AG04449 (cell line): Measurements from ENCODE around the gene SEC61B.
"Not testable (repeated sequence)": the region's sequence is repeated elsewhere in the genome, so short reads cannot be mapped to it uniquely, and the experiment has no call there.

Experiments
- CTCF ChIA-PET: fragments of 350-600 bp; formaldehyde crosslinking; extraction: SDS; loops from one replicate; lab custom pipeline; 2021; ENCODE audit warnings: antibody characterized with exemption; lab: Yijun Ruan, JAX
- POLR2A ChIA-PET: fragments of 400-600, 350-600 bp; formaldehyde crosslinking; extraction: SDS; loops from one replicate; lab custom pipeline; 2020; ENCODE audit warnings: antibody characterized with exemption, inconsistent platforms; lab: Yijun Ruan, JAX
- DNase-seq: peaks from one replicate; pipeline ENCODE4 v3.0.0-alpha.2; 2010; ENCODE audit warnings: low read depth, low spot score
- H3K4me3 ChIP-seq: 2 replicates; pipeline ENCODE4 v1.5.1; 2011; ENCODE audit warnings: low read depth, mild to moderate bottlenecking, control low read depth, low read length
- TF ChIP-seq, protein P1 (sequence below): IDR thresholded peaks from one replicate; pipeline ENCODE4 v1.5.1; 2011; ENCODE audit warnings: mild to moderate bottlenecking, moderate library complexity, low read length, control low read depth, inconsistent platforms; ENCODE audit not compliant: insufficient read depth; ENCODE audit errors: missing control alignments

Gene SEC61B

DNA sequence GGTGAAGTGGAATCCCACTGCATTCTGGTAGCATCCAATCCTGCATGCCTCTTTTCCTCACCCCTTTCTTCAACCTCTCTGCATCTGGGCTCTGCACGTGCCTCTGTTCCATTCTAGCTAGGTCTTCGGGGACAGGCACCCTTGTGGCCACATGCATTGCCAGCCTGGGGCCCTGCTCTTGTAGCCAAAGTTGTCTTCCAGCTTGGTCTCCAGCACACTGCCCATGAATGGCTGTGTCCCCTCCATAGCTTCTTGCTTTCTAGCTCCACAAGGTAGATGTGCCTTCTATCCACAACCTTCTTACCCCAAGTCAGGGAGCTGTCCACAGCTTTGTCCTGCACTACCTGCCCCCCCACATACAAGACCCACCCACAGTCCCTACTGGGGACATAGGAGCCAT, 32.9 kb upstream of the SEC61B start:
- no peak overlapping the region for H3K4me3 ChIP-seq
- no peak for DNase-seq
- ChIA-PET CTCF (interaction anchor here (1.0 to 8.0 kb wide), 2 partner anchors 8 to 13 kb away, joined by 3 to 90 read pairs; no protein-coding TSS in a partner anchor), POLR2A (no interaction called here)
- TF ChIP-seq, protein P1, sequence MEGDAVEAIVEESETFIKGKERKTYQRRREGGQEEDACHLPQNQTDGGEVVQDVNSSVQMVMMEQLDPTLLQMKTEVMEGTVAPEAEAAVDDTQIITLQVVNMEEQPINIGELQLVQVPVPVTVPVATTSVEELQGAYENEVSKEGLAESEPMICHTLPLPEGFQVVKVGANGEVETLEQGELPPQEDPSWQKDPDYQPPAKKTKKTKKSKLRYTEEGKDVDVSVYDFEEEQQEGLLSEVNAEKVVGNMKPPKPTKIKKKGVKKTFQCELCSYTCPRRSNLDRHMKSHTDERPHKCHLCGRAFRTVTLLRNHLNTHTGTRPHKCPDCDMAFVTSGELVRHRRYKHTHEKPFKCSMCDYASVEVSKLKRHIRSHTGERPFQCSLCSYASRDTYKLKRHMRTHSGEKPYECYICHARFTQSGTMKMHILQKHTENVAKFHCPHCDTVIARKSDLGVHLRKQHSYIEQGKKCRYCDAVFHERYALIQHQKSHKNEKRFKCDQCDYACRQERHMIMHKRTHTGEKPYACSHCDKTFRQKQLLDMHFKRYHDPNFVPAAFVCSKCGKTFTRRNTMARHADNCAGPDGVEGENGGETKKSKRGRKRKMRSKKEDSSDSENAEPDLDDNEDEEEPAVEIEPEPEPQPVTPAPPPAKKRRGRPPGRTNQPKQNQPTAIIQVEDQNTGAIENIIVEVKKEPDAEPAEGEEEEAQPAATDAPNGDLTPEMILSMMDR: no peak

DNA sequence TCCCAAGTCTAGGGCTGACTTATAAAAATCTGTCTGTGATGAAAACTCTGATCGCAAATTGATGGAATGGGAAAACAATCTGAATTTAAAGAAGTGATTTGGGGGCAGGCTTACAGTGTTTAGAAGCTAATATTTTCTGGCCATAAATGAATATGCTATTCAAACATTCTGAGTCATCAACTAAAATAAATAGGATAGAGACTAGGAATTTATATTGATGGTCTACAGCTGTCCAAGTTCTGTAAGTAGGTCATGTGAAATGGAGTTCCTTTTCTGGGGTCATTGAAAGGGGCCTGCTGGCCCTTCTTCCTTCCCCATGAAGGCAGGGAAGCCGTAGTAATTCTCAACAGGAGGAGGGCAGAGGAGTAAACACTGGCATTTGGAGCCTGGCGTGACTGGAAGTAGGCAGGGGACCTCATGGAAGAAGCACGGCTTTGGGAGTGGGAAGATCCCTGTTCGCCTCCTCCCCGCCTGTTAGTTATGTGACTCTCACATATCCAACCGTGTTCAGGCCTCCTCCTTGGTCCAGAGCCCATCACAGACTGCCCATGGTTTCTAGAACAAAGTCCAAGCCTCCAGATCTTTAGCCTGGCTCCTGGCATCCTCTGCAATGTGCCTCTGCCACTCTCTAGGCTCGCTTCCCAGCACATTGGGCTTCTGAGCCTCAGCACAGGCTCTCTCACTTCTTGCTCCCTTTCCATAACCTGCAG, 32.0 kb upstream of the SEC61B start:
- TF ChIP-seq, protein P1: no peak
- no peak for DNase-seq
- no peak overlapping the region for H3K4me3 ChIP-seq
- ChIA-PET POLR2A (no interaction called here), CTCF (interaction anchor here (1.0 to 8.0 kb wide), 2 partner anchors 7 to 17 kb away, joined by 4 to 90 read pairs; no protein-coding TSS in a partner anchor)

DNA sequence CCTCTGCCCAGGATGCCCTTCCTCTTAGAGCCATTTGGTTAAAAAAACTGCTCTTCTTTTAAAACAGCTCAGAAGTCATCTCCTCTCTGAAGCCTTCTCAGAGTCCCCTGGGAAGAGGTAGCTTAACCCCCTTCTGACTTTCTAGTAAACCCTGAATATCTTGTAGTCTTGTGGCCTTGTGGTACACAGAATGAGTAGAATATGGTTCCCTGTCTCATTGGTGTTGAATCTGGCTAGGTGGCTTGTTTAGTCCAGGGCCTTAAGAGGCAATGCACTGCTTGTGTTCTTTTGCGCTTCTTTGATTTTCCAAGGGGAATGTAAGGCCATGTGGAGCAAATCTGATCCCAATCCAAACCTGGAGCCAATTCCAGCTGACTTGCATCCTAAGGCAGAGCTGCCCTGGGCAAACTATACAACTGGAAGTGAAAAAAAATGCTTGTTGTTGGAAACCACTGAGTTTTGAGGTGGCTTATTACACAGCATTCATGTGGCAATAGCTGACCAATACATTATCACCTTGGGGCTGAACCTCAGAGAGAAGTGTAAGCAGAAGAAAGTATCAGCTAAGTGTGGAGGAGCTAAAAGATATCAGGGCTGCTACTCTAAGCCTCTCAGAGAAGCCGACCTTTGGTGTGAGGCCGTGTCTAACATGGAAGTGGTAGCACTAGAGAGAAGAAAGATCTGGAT, 31.3 kb upstream of the SEC61B start:
- no peak for DNase-seq
- CTCF ChIA-PET: interaction anchor here (1.0 to 2.0 kb wide), 2 partner anchors 9 to 17 kb away, joined by 4 to 5 read pairs; no protein-coding TSS in a partner anchor
- POLR2A ChIA-PET: no interaction called here
- H3K4me3 ChIP-seq: no peak overlapping the region
- TF ChIP-seq, protein P1: no peak

DNA sequence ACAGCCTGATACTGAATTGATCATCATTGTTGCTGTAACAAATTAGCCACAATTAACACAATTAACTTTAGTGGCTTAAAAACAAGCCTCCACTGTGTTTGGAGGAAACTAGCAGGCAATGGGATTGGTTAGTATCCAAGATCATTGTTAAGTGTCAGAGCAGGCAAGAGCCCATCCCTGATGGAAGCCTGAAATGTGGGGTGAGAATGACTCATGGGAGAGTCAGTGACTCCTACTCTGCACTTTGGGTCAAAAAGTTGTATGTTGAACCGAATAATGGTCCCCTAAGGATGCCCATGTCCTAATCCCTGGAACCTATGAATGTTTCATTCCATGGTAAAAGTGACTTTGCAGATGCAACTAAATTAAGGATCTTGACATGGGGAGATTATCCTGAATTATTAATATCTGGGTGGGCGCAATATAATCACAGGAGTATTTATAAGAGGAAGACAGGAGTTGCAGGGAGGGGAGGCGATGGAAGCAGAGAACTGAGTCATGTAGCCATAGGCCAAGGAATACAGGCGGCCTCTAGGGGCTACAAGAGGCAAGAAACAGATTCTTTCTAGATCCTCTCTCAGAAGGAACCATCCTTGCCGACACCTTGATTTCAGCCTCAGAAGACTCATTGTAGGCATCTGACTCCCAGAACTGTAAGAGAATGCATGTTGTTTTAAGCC, 29.2 kb upstream of the SEC61B start:
- DNase-seq: no peak
- H3K4me3 ChIP-seq: no peak overlapping the region
- ChIA-PET POLR2A (no interaction called here), CTCF (interaction anchor here (1.3 to 8.6 kb wide), 3 partner anchors 7 to 30 kb away, joined by 3 to 90 read pairs (median 3); partner anchors contain the start of gene SEC61B)
- TF ChIP-seq, protein P1: peak; percentile 20

DNA sequence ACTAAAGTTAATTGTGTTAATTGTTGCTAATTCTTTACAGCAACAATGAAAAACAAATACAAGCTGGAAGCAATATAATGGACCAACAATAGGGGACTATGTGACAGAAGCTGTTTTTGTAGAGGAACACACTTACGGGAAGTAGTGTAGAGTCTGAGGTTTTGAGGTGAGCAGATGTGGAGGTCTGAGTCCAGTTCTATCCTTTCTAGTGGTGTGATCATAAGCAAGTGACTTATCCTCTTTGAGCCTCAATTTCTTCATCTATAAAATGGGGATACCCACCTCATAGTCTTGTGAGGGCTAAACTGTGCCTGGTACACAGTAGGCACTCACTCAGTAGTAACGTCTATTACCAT, 28.6 kb upstream of the SEC61B start:
- DNase-seq: no peak
- CTCF ChIA-PET: interaction anchor here (0.6 to 8.6 kb wide), 4 partner anchors 8 to 621 kb away, joined by 3 to 90 read pairs (median 4); partner anchors contain the start of gene SEC61B
- POLR2A ChIA-PET: no interaction called here
- TF ChIP-seq, protein P1: no peak
- no peak overlapping the region for H3K4me3 ChIP-seq

DNA sequence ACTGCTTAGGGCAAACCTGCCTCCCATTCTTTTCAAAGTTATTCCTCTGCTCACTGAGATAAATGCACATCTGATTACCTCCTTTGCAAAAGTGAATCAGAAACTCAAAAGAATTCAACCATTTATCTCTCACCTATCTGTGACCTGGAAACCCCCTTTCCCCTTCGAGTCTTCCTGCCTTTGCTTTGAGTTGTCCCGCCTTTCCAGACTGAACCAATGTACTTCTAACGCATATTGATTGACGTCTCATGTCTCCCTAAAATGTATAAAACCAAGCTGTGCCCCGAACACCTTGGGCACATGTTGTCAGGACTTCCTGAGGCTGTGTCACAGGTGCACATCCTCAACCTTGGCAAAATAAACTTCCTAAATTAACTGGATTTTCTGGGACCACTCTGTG, 25.6 kb upstream of the SEC61B start:
- CTCF ChIA-PET: interaction anchor here (1.6 to 8.6 kb wide), 3 partner anchors 11 to 20 kb away, joined by 6 to 90 read pairs (median 6); no protein-coding TSS in a partner anchor
- POLR2A ChIA-PET: not testable (repeated sequence)

More for the DNA sequence above, 25.6 kb upstream of the SEC61B start:
- not testable (repeated sequence) for H3K4me3 ChIP-seq, DNase-seq
